ENCODE results near the gene DIPK1B.

DNA sequence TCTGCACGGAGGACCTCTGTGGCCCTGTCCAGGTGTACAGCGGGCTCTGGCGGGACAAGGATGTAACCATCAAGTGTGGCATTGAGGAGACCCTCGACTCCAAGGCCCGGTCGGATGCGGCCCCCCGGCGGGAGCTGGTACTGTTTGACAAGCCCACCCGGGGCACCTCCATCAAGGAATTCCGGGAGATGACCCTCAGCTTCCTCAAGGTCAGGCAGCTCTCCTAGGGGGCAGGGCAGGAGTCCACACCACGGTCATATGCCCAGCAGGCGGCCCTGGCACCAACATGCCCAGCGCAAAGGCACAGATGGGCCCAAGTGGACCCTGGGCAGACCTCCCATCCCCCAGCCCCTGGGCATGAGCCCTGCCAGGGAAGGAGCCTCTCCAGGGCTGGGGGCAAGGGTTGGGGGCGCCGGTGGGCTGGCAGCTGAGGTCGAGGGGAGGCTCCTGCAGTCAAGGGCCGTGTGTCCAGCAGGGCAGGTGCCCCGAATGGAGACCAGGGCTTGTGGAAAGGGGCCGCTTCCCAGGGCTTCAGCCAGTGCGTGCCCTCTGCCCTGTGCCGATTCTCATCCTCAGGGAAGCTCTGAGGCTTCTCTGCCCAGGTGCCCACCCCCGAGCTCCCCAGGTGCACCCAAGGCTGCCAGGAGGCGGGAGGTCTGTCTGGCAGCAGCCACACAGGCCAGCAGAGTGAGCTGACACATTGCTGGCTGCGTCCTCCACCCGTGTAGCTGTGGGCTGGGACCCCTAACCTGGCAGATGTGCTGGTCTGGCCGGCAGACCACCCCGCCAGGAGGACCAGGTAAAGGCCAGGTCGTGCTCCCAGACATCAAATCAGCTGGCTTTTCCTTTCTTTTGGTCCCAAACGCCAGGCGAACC is 10.0 kb downstream of the DIPK1B start:
- TF ChIP-seq, protein P1, sequence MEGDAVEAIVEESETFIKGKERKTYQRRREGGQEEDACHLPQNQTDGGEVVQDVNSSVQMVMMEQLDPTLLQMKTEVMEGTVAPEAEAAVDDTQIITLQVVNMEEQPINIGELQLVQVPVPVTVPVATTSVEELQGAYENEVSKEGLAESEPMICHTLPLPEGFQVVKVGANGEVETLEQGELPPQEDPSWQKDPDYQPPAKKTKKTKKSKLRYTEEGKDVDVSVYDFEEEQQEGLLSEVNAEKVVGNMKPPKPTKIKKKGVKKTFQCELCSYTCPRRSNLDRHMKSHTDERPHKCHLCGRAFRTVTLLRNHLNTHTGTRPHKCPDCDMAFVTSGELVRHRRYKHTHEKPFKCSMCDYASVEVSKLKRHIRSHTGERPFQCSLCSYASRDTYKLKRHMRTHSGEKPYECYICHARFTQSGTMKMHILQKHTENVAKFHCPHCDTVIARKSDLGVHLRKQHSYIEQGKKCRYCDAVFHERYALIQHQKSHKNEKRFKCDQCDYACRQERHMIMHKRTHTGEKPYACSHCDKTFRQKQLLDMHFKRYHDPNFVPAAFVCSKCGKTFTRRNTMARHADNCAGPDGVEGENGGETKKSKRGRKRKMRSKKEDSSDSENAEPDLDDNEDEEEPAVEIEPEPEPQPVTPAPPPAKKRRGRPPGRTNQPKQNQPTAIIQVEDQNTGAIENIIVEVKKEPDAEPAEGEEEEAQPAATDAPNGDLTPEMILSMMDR (IDR thresholded peaks at IDR 0.05; ENCODE audit: extremely low read depth in 1 of 2, insufficient read depth in 1 of 2, low read depth in 1 of 2, low read length in 2 of 2) = no peak
- TF ChIP-seq EZH2 (IDR thresholded peaks at IDR 0.05; ENCODE audit: borderline replicate concordance, low read depth, low read length, severe bottlenecking) (no peak), POLR2AphosphoS5 (IDR thresholded peaks at IDR 0.05; ENCODE audit: insufficient read depth, low read depth, low read length) (peak; percentile 53), MYC (IDR thresholded peaks at IDR 0.05; ENCODE audit: low read depth, low read length) (no peak), POLR2A (IDR thresholded peaks at IDR 0.05; ENCODE audit: low read depth, low read length) (peak; percentile 35), GATA2 (IDR thresholded peaks at IDR 0.05; ENCODE audit: insufficient read depth, insufficient read length, low read depth, low read length) (no peak), JUN (IDR thresholded peaks at IDR 0.05; ENCODE audit: borderline replicate concordance, insufficient read depth, insufficient read length, low read depth) (no peak), FOS (IDR thresholded peaks at IDR 0.05; ENCODE audit: borderline replicate concordance, insufficient read depth, low read length) (no peak)
- TF ChIP-seq, protein P2, sequence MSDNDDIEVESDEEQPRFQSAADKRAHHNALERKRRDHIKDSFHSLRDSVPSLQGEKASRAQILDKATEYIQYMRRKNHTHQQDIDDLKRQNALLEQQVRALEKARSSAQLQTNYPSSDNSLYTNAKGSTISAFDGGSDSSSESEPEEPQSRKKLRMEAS (IDR thresholded peaks at IDR 0.05; ENCODE audit: insufficient read depth, insufficient read length) = no peak
